NOMO-1 (cell line): ENCODE data around the gene OR10A3.

Source experiments
- DNase-seq, 2 experiments: peaks; one replicate each; lab custom pipeline; 2025; ENCODE audit not compliant: unreplicated experiment in 2 of 2; lab: John Stamatoyannopoulos, UW

OR10A3 gene

DNA sequence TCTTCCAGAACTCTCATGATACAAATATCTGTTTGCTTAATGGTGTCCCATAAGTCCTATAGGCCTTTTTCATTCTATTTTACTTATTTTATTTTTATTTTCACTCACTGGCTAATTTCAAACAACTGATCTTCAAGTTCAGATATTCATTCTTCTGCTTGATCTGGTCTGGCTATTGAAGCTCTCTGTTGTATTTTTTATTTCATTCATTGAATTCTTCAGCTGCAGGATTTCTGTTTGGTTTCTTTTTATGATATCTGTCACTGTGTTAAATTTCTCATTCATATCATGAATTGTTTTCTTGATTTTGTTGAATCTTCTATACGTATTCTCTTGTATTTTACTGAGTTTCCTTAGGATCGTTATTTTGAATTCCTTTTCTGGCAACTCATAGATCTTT is 2.6 kb upstream of the OR10A3 start:
- DNase-seq, result no peak

DNA sequence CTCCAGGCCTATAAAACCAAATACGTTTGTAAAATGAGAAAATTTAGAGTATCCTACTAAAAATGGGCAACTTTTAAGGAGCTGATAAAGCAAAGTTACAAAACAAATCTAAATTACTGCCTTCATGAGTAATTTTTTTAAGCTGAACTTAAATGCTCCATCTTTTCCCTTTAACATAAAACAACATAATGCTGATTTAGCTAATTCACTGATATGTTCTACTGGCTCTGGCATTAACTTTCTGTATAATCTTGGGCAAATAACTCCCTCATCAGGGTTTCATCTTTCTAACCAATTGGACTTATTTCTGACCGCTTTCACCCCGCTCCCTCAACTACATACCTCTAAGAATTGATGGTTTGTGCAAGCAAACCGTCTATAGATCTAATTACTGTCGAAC is 362 bp downstream of the OR10A3 start:
- DNase-seq, result no peak

DNA sequence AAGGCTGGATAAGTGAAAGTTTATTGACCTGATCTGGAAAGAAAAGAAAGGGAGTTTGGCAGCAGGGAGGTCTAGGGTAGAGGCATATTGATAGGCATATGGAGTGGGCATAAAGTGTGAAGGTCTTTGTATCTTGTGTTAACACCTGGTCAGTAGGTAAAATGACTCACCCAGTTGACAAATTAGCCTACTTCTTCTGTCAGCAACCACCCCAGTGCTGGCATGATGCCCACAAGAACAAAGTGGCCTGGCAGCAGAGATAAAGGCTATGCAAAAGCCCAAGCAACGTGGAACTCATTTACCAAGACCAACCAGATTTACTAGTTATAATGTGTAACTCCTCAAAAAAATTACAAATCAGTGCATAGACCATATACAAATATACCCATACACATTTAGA is 4.9 kb downstream of the OR10A3 start:
- no peak for DNase-seq

DNA sequence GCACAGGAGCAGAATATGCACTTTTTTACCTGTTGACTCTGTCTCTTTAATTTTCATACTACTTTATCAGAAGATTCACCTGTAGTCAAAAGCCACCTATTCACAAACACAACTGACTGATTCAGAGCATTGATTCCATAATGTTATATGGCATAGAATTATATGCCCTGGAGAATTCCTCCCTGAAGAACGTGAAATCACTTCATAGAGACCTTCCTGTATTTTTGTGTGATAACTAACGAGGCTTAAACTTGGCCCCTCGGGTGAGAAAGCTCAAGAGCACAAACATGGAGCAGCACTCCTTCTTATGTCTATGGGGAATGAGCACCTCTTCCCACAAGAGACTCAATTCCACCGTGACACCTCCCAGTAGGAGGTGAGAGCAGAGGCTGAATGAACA is 10.3 kb downstream of the OR10A3 start, which contains the start of gene OR10A6:
TSS of gene OR10A6 (minus strand) at position 101 of the 400 bp plus-strand sequence. CDS start 2,606 bp downstream, outside the sequence.
- DNase-seq, result no peak

DNA sequence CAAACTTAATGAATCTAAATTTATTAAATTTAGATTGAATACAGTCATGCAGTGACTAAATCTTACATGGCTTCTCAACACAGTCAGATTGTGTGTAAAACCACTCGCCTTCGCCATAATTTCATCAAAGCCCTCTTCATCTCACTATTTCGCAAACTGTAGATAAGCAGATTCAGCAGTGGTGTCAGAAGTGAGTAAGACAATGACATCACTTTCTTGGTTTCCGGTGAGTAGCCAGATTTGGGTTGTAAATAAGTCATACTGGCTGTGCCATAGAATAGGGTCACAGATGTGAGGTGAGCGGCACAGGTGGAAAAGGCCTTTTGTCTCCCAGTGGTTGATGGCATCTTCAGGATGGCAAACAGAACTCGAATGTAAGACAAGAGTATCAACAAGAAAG is 13.9 kb downstream of the OR10A3 start:
- no peak for DNase-seq

DNA sequence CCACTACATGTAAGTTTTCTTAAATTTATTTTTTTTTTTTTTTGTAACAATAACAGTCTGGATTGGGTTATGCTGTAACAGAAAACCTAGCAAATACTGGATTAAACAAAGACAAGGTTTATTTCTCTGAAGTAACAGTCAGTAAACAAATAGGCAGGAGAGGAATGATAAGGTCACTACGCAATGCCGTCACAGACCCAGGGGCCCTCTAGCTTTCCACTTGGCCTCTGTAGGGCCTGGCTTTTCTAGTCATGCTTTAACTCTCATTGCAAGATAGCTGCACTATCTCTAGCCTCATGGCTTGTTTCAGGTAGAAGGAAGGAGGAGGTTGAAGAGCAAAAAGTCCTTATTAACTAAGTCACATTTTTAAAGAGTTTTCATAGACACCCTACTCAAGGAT is 17.0 kb downstream of the OR10A3 start:
- no peak for DNase-seq

DNA sequence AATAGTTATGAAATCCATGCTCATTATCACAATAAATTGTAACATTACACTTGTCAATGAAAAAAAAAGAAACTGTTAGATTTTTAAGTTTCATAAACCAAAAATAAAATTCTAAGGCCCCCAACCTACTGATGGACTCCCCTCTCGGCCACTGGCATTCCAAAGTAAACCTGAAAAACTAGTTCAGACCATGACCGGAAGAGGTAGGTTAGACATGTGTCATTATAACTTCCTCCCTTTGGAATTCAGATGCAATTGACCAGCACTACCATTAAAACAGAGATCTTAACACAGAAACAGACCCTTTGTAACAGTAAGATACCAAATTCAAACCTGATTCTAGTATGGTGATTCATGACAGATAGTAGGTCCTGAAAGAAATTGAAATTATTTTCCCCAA is 23.4 kb downstream of the OR10A3 start:
- no peak for DNase-seq

DNA sequence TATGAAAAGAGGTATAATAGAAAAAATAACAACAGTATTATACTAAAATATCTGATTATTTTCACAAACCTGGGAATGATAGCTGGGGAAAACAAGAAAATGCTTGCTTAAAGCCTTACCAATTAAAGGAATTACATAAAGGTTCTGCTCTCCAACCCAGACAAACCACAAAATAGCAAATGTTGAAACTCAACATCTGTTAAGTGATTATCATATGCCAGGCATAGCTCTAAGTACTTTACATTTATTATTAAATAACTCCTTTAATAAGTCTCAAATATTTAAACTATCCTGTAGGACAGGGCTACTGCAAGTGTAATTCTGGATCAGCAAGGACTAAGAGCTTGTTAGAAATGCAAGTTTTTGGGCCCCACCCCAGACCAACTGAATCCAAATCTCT is 30.5 kb downstream of the OR10A3 start:
- no peak for DNase-seq

DNA sequence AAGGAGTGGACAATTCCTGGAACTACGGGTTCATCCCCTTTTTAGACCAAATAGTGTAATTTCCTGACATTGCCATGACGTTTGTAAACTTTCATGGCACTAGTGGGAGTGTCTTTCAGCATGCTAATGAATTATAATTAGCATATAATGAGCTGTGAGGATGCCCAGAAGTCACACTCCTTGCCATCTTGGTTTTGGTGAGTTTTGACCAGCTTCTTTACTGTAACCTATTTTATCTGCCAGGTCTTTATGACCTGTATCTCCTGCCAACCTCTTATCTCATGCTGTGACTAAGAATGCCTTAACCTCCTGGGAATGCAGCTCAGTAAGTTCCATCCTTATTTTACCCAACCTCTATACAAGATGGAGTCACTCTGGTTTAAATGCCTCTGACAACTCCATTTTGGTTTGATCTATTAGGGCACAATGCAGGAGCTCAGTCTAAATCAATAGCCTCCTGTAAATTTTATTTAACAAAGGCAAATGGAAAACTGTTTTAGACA is 31.2 kb downstream of the OR10A3 start:
- DNase-seq, result no peak

DNA sequence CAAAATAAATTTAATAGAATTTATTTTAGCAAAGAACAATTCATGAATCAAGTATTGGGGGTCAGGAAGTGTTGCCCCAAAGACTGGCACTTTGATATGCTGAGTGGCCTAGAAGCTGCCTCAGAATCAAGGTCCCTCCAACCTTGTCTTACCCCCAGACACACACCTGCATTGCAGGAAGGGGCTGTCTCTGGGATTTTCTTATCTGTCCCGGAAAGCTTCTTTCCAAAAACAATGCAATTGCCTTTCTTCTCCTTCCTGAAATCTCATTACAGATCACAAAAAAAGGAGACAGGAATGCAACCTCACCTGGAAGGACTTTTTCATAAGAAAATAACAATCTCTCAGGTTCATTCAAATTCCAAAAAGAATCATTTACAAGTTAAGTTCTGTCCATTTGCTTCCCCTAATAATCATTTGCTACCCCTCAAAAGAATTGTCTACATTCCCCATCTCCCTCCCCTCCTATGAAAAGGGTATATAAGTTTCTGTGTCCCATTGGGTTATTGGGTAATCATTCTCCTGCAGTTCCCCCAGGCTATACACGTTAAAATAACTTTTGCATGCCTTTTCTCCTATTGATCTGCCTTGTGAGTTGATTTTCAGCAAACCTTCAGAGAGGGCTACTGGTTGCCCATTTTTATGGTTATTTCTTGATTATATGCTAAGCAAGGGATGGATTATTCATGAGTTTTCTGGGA is 31.8 kb downstream of the OR10A3 start:
- no peak for DNase-seq

DNA sequence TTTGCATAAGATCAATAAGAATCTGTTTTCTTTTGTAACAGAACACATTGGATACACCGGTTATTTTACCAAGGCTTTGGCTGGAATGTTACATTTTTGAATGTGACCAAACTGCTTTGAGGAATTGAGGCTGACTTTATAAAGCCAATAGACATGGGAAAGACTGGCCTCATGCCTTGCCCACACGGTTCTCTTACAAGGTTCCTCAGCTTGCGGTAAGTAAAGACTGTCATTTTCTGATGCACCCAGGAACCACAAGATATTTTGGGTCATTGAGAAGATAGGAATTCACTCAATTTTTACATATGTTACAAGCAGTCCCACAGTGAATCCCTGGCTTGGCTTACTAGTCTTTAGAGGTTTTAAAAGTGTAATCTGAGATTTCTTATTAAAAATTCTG is 34.4 kb downstream of the OR10A3 start:
- DNase-seq, result no peak

DNA sequence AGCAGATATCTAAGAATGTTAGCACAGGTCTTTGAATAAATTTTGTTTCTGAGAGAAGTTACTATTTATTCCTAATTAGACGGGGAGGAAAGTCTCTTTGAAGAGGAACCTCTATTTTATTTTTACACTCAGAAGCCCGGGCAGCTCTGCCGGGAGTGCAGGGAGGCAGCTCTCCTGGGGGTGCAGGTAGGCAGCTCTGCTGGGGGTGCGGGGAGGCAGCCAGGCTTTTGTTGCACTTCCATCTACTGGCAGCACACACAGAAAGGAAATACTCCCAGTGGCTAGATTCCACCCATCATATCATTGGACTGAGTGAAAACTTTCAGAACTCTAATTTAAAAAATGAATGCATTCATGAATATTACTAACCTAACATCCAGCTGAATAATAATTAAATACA is 35.0 kb downstream of the OR10A3 start:
- DNase-seq, result no peak

DNA sequence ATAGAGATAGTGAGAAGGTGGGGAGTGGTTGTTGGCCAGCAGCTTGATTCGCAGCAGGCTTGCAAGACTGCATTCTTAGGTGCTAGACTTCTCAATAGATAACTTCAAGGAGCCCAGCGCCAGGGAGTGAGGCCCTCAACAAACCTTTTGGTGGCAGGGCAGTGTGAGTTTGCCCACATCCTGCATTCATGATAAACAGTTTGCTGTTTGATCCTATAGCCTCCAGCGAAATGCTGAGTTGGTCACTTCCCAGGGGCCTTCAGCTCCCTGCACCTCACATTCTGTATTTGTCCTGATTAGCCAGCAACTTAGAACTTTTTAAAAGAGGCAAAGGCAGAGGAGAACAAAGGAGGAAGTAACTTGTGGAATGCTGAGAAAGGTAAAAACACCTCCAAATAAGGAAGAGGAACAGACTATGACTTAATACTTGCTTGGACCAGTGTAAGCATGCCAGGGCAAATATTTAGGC is 35.5 kb downstream of the OR10A3 start:
- DNase-seq, result no peak

DNA sequence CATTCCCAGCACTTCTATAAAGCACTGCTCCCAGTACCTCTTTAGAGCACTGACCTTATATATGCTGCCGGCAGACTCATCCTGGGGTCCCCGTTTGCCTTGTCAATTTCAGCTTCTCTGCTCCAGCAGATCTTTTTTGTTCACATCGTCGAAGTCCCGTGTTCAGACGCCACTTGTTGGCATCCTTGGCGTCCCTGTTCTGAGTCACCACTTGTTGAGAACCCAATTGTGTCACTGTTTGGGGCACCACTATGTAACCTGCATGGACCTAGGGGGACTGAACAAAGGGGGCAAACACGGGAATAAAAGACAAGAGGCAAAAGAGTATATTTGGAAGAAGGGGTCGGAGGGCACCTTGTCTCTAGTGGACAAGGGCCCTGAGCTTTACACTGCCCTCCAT is 36.0 kb downstream of the OR10A3 start:
- no peak for DNase-seq

DNA sequence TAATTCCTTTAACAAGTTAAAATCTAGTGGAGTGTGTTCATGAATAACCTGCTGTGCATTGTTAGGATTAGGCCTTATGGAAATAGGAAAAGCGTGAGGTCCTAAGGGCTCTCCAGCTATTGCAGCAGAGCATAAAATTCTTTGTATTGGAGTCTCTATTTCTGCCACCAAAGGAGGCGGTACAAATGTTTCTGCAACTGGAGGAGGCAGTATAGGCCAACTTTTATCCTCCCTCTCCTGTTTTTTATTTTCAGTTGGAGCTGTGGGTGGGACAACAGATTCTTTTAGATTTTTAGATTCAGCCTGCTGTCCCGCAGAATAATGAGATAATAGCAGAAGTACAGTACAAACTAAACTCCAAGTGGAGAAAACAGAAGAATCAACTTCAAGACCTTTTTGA is 36.6 kb downstream of the OR10A3 start:
- DNase-seq, result no peak

DNA sequence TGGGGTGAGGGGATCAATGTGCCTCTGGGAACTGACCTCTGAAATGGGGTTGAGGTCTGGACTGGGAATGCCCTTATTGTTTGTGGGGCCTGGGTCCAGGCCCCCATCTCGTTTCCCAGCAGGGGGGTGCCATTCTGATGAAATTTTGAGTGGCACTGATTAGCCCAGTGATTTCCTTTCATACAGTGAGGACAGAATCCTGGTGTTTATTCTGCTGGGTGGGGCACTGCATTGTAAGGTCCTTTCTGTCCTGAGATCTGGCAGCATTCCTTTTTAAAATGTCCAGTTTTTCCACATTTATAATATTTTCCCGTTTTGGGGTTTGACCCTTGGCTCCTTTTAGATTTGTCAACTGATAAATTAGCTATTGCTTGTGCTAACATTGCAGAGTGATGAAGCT is 37.6 kb downstream of the OR10A3 start:
- DNase-seq, result no peak

DNA sequence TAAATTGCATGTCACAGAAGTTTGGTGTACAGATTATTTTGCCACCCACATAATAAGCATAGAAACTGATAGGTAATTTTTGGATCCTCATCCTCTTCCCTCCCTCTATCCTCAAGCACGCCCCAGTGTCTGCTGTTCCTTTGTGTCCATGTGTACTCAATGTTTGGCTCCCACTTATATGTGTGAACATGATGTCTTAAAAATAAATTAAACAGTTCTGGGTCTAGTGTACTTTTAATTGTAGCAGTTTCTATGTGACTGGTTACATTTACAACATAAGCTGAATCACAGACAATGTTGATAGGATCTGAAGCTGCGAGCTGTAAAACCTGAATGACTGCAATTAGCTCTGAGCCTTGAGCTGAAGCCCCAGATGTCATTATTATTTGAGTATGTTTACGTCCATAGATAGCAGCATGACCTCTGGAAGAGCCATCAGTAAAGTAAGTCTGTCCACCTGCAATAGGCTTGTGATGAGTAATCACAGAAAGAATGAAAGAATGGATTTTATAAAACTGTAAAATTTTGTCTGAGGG is 40.1 kb downstream of the OR10A3 start:
- no peak for DNase-seq

DNA sequence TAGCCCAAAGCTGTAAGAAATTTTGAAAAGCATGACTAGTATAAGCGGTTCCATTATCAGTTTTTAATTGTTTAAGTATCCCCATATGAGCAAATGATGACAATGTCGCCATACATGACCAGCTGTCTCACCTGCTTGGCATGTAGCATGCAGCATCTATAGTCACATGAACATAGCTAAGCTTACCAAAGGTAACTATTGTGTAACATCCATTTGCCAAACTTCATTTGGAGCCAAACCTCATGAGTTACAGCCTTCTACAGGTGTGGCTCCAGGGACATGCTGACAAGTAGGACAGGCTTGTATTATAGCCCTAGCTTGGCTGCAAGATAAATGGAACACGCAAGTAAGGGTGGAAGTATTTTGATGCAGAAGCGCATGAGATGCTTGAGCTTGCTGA is 40.8 kb downstream of the OR10A3 start:
- no peak for DNase-seq

DNA sequence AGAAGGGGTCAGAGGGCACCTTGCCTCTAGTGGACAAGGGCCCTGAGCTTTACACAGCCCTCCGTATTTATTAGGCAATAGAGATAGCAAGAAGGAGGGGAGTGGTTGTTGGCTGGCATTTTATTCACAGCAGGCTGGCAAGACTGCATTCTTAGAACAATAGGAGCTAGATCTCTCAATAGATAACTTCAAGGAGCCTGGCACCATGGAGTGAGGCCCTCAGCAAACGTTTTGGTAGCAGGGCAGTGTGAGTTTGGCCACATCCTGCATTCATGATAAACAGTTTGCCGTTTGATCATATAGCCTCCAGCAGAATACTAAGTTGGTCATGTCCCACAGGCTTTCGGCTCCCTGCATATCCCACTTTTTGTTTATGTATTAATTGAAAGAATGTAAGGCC is 42.1 kb downstream of the OR10A3 start:
- DNase-seq, result no peak

DNA sequence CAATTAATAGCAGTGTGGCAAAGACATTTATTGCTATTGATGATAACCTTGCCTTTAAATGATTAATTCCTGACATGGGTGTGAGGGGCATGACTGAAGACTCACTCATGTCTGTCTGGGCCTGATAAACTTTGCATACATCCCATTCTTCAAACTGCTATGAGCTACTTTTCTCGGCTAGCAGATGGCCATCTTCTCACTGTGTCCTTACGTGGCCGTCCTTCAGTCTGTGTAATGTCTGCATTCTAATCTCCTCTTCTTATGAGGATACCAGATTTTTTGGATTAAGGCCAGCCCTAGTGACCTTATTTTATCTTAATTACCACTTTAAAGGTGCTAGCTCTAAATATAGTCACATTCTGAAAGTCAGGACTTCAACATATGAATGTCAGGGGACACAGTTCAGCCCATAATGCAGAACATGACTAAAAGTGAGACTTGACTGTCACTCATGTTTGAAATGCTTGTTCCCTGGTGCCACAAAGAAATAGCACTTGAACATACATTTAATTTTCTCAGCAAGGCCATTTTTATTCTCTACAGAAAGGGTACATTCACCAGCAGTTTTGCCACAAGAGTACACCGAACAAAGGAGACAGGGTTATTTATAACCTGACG is 42.7 kb downstream of the OR10A3 start:
- no peak for DNase-seq

DNA sequence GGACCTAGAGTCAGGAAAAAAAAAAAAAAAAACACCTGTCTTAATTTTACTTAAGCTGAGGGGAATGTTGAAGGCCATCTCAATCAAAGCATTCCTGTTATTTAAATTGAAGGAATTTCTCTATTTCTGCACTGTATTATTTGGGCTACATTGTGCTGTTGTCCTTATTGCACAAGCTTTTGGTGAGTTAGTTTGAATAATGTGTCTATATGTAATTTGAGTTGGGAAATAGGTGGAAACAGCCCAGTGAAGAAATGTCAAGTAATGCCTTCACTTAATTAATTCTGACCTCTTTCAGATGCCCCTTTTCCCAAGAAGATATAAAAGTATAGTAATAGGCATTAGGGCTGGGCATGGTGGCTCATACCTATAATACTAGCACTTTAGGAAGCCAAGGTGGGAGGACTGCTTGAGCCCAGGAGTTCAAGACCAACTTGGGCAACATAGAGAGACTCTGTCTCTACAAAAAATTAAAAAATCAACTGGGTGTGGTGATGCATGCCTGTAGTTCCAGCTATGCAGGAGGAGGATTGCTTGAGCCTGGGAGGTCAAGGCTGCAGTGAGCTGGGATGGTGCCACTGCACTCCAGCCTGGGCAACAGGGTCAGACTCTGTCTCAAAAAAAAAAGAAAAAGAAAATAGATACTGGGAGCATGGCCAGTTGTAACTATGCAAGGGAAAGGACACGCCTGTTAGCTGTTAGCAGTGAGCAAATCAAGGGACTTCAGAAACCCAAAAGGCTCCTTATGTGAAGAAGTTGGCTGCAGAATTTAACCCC is 45.3 kb downstream of the OR10A3 start:
- no peak for DNase-seq
